GM21447 (cell line): ENCODE data around the gene PTS.
"Not testable (repeated sequence)": the region's sequence is repeated elsewhere in the genome, so short reads cannot be mapped to it uniquely, and the experiment has no call there.

Source experiments
- ATAC-seq: cut with Tn5 transposase; IDR thresholded peaks from one replicate; pipeline ENCODE4 v1.9.1; 2021; ENCODE audit not compliant: unreplicated experiment

Gene PTS

DNA sequence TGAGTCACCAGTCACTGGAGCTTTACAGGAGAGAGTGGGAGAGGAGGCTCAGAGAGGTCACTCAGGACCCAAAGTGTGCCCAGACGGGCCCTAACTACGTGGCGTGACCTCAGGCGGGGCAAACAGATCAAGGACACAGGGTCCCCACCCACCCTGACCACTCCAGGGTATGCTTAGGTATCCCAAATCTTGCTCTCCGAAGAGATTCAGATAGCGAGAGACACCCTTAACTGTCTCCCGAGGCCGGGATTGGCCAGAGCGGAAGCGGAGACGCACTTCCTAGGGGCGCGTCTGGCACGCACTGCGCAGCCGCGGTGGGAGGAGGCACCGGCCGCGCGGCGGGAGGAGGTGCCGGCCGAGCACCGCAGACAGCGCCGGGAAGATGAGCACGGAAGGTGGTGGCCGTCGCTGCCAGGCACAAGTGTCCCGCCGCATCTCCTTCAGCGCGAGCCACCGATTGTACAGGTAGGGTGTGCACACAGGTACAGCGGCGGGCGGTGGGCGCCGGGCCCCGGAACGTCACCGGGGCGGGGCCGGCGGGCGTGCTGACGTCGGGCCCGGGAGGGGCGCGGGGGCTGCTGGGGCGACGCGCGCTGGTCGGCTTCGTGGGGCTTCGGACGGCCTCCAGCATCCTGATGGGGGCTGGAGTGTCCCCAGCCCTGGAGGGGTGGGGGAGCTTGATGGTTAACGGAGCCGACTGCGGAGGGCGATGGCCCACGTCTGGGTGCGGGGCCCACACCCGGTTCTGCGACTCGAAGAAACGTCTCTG, at the start of gene PTS:
TSS of gene PTS (plus strand) at position 367 of the 769 bp plus-strand sequence. CDS start at position 383, 16 bp downstream.
- ATAC-seq = peak; percentile 94

- ATAC-seq = no peak
Observed at GRCh38 chr11:112177589-112177988, 48.6 kb upstream of the PTS start.

DNA sequence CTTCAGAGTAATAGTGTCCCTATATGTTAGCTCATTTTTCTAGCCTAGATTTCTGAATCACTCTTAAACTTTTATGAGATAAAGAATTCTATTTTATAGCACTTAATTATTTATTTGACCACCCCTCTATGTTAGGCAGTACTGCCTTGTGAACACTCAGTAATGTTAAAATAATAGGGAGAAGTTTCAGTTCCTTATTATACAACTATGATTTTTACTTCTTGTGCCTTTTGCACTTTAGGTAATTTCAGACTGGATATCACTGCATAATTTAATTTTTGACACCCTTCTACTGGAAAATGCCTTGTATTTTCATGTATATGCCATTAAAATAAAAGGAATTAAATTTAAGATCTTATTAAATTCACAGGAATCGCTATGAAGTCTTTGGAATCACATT, 47.8 kb upstream of the PTS start:
- ATAC-seq = no peak

GRCh38 chr11:112178936-112179335, 47.3 kb upstream of the PTS start:
- ATAC-seq = no peak

GRCh38 chr11:112179601-112180000, 46.6 kb upstream of the PTS start:
- peak; percentile 75 for ATAC-seq

DNA sequence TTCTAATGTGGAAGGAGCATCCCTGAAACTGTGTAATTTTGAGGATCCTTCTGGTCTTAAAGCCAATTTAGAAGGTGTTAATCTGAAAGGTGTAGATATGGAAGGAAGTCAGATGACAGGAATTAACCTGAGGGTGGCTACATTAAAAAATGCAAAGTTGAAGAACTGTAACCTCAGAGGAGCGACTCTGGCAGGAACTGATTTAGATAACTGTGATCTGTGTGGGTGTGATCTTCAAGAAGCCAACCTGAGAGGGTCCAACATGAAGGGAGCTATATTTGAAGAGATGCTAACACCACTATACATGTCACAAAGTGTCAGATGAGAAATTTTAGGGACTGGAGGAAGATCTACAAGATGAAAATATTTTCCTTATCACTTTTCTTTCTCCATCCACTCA, 43.4 kb upstream of the PTS start:
- ATAC-seq = no peak

GRCh38 chr11:112185883-112186282, 40.3 kb upstream of the PTS start:
- ATAC-seq = no peak

GRCh38 chr11:112186304-112186703, 39.9 kb upstream of the PTS start:
- no peak for ATAC-seq

DNA sequence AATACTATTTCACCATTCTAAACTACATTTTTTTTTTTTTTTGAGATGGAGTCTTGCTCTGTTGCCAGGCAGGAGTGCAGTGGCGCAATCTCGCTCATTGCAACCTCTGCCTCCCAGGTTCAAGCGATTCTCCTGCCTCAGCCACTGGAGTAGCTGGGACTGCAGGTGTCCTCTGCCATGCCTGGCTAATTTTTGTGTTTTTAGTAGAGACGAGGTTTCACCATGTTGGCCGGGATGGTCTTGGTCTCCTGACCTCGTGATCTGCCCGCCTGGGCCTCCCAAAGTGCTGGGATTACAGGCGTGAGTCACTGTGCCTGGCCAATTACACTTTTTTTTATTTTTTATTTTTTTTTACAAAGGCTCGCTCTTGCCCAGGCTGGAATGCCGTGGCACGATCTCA, 31.1 kb upstream of the PTS start:
- not testable (repeated sequence) for ATAC-seq

- ATAC-seq = no peak
Observed at GRCh38 chr11:112195951-112196351, 30.3 kb upstream of the PTS start.

DNA sequence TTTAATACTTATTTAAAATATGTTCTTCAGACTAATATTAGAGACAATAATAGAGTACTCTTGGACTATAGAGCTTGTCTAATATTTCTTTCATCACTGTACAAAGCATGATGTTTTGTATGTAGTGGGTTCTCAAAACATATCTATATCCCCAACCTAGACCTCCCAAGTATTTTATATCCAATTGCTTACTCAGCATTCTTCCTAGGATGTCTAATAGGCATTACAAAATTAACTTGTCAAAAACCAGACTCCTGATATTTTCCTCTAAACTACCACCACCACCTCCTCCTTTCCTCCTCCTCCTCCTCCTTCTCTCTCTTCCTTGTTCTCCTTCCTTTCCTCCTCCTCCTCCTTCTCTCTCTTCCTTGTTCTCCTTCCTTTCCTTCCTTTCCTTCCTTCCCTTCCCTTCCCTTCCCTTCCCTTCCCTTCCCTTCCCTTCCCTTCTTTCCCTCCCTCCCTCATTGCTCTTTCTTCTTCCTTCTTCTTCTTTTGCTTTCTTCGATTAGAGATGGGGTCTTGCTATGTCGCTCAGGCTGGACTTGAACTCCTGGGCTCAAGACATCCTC, 29.6 kb upstream of the PTS start:
- ATAC-seq = no peak

- ATAC-seq = not testable (repeated sequence)
Observed at GRCh38 chr11:112199101-112199500, 27.1 kb upstream of the PTS start.

- no peak for ATAC-seq
Observed at GRCh38 chr11:112200252-112200651, 26.0 kb upstream of the PTS start.

GRCh38 chr11:112206071-112206470, 20.2 kb upstream of the PTS start:
- no peak for ATAC-seq

GRCh38 chr11:112210890-112211289, 15.3 kb upstream of the PTS start:
- no peak for ATAC-seq

DNA sequence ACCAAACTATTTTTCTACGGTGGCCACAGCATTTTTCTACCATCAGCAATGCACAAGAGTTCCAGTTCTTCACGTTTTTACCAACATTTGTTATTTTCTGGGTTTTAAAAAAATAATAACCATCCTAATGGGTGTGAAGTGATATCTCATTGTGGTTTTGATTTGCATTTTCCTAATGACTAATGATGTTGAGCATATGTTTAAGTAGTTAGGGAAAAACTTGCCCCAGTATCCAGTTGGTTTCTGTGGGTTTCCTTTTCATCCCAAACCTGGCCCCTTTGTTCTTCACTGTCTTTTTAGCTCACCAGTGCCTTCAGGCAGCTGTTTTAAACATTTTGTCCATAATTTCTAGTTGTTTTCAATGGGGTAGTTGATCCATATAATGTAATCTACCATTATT, 14.7 kb upstream of the PTS start:
- ATAC-seq = no peak

DNA sequence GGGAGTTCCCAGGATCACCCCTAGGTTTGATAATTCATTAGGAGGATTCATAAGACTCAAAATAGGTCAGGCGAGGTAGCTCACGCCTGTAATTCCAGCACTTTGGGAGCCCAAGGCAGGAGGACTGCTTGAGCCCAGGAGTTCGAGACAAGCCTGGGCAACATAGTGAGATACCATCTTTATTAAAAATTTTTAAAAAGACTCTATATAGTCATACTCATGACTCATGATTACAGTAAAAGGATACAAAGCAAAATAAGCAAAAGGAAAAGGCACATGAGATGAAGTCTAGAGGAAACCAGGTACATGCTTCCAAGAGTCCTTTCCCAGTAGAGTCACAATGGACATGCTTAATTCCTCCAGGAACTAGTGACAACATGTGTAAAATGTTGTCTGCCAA, 13.9 kb upstream of the PTS start:
- ATAC-seq = no peak

GRCh38 chr11:112212710-112213109, 13.5 kb upstream of the PTS start:
- ATAC-seq = no peak

- ATAC-seq = no peak
Observed at GRCh38 chr11:112213753-112214152, 12.5 kb upstream of the PTS start.

DNA sequence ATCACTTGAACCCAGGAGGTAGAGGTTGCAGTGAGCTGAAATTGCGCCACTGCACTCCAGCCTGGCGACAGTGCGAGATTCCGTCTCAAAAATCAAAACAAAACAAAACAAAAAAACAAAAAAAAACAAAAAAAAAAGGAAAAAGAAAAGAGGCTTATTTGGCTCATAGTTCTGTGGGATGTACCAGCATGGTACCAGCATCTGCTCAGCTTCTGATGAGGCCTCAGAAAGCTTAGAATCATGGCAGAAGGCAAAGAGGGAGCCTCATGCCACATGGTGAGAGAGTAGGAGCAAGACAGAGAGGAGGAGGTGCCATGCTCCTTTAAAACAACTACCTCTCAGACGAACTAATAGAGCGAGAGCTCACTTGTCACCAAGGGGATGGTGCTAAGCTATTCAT, 10.6 kb upstream of the PTS start:
- ATAC-seq = no peak

DNA sequence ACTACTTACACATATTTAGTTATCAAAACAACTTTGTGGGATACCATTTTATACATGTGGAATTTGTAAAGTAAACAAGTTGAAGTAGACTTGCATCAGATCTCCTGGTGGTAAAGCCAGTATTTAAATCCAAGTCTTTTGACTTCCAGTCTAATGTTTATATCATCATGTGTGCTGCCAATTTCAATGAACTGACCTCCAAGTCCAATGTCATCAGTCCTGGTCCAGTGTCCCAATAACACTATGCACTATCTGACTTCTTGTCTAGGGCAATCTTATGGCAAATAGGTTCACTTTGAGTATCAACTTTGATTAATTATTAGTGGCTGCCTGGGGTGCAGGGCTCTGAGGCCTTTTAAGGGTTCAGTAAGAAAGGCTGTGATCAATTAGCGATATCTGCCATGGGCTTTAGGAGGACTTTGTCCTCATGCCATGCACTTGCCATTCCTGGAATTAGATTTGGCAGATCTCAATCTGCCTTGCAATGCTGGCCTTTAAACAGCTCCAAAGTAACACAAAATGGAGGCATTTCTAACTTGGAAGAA, 9.6 kb upstream of the PTS start:
- no peak for ATAC-seq

DNA sequence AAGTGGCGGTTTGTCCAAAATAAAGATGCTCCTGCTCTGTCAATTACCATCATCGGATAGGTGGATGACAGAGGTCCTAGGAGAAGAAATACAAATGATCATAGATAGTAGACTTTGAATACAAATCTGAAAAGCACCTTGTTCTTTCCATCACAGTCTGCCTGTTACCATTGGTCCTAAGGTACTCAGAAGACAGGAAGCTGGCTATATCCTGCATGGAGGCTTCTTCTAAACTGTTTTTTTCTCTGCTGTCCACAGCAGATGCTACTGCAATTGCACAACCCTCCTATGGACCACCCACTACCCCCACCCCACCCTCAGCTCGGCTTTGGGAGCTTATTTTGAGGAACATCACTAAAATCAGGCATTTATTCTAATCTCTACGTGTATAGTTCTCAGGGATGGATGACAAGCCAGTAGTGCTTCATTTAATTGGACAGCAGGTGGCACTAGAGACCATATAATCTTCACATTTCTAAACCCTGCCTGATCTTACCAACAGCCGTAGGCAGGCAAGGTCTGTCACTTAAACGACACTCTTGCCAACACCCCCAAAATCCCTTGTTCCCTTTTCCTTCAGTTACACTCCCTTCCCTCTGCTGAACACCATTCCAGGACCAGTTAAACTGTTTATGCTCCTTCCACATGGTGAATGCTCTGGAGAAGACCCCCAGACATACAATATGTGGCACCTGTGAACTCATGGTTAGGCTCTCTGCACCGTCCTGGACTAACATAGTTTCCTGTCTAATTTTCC, 6.6 kb upstream of the PTS start:
- ATAC-seq = peak; percentile 96
